Measurements from ENCODE around the gene S100B. TPM values are rescaled to one million over a fixed set of nuclear protein-coding genes. Genes with fewer than 3 reads are reported as not detected.

S100B gene
- total RNA-seq, 1 donor from 2014 or later = not detected

Other genes with a start within 250 kb of the S100B start
- gene DIP2A, start 146.2 kb downstream of the S100B start, total RNA-seq = 28.2 and 32.1 TPM in 2 replicates
- 48.5 and 52.4 TPM in 2 replicates for gene PRMT2, start 30.6 kb upstream of the S100B start, total RNA-seq